ENCODE results near the gene DENND1A.

DNA sequence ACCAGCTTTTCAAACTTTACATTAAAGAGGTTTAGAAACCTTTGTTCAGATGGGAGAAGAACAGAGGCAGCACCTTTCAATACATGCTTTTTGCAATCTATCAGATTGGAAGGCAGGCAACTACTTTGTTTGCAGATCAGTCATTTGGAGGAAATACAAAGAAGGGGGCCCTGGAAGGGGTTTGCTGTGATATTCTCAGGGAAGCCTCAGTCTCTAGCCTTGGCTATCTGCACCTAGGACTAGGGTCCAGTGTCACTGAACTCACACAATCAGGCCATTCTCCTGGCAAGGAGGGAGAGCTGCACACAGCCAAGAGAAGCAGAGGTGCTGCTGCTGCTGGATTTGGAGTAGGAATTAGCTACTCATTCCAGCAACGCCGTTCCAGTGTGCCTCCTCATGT, 494.5 kb downstream of the DENND1A start:
- TF ChIP-seq, protein P1, sequence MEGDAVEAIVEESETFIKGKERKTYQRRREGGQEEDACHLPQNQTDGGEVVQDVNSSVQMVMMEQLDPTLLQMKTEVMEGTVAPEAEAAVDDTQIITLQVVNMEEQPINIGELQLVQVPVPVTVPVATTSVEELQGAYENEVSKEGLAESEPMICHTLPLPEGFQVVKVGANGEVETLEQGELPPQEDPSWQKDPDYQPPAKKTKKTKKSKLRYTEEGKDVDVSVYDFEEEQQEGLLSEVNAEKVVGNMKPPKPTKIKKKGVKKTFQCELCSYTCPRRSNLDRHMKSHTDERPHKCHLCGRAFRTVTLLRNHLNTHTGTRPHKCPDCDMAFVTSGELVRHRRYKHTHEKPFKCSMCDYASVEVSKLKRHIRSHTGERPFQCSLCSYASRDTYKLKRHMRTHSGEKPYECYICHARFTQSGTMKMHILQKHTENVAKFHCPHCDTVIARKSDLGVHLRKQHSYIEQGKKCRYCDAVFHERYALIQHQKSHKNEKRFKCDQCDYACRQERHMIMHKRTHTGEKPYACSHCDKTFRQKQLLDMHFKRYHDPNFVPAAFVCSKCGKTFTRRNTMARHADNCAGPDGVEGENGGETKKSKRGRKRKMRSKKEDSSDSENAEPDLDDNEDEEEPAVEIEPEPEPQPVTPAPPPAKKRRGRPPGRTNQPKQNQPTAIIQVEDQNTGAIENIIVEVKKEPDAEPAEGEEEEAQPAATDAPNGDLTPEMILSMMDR (IDR thresholded peaks at IDR 0.05): no peak
- no peak for TF ChIP-seq POLR2AphosphoS5 (IDR thresholded peaks at IDR 0.05)
- TF ChIP-seq POLR2A (IDR thresholded peaks at IDR 0.05): no peak
